ENCODE results near the gene CNOT9. TPM values are rescaled to one million over a fixed set of nuclear protein-coding genes. Genes with fewer than 3 reads are reported as not detected.

CNOT9 gene
- total RNA-seq, 1 experiment from 2014 or later: 65.7 TPM

DNA sequence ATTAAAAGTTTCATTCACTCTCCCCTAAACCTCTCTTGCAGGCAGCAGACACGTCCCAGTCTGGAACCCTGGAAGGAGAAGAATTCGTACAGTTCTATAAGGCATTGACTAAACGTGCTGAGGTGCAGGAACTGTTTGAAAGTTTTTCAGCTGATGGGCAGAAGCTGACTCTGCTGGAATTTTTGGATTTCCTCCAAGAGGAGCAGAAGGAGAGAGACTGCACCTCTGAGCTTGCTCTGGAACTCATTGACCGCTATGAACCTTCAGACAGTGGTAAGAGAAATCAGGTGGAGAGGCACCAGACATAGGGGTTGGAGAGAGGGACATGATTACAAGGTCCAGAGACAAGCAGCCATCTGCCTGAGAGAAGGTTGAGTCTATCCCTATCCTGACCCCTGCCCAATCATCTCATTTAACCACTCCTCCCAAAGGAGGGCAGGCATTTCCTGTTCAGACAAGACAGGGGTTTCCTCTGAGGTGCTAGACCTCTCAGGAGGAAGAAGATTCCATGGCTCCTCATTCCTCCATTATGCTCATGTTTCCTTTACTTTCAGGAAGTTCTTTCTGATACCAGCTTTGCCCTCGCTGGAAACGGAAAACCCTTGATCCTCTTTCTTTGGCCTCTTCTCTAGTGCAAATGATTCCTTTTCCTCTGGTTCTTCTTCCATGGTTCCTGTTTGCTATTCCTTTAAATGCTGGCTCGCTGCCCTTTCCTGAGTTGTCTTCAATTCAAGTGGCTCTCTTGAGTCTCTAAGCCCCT is 54.1 kb downstream of the CNOT9 start:
- ChIA-PET RAD21 (ENCODE audit: low non-redundant PET in 1 of 2, low total read pairs in 2 of 2, uncharacterized antibody in 2 of 2, unreplicated experiment in 2 of 2) (no interaction called here), CTCF (no interaction called here), POLR2A (no interaction called here)
- H3K4me2 ChIP-seq (ENCODE audit: low read length): no peak overlapping the region
- ATAC-seq (peak; percentile 21; the same call in 1 of the 2 replicates), DNase-seq (ENCODE audit: low read depth, low spot score) (no peak)
- H3K79me2 ChIP-seq (ENCODE audit: insufficient read depth, low read length): no peaks in the 10 kb centered on the region
- peaks cover 0 to 4% of the 10 kb centered on the region in 2 experiments; a peak in 2 of 4 replicates for H3K4me1 ChIP-seq (ENCODE audit: control insufficient read depth in 1 of 2, insufficient read depth in 2 of 2, low read length in 2 of 2)
- H3K4me3 ChIP-seq (replicated peaks in 1 of 2; ENCODE audit: low read depth in 1 of 2, low read length in 2 of 2): no peak overlapping the region
- H3K36me3 ChIP-seq (ENCODE audit: control insufficient read depth in 1 of 2, insufficient read depth in 2 of 2, low read length in 2 of 2): no peaks in the 10 kb centered on the region
- no peak overlapping the region for H3K9ac ChIP-seq (ENCODE audit: low read length)
- TF ChIP-seq YY1 (IDR thresholded peaks at IDR 0.05; ENCODE audit: extremely low read depth, insufficient replicate concordance, low read depth, low read length): no peak
- no peak for TF ChIP-seq SRF (IDR thresholded peaks at IDR 0.05; ENCODE audit: low read depth)
- no peak for TF ChIP-seq ZNF274 (IDR thresholded peaks at IDR 0.05; ENCODE audit: low read depth, low read length)
- no peak for TF ChIP-seq RAD21 (IDR thresholded peaks at IDR 0.05; ENCODE audit: low read depth)
- TF ChIP-seq, protein P1, sequence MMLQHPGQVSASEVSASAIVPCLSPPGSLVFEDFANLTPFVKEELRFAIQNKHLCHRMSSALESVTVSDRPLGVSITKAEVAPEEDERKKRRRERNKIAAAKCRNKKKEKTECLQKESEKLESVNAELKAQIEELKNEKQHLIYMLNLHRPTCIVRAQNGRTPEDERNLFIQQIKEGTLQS (IDR thresholded peaks at IDR 0.05): no peak
- TF ChIP-seq, protein P2, sequence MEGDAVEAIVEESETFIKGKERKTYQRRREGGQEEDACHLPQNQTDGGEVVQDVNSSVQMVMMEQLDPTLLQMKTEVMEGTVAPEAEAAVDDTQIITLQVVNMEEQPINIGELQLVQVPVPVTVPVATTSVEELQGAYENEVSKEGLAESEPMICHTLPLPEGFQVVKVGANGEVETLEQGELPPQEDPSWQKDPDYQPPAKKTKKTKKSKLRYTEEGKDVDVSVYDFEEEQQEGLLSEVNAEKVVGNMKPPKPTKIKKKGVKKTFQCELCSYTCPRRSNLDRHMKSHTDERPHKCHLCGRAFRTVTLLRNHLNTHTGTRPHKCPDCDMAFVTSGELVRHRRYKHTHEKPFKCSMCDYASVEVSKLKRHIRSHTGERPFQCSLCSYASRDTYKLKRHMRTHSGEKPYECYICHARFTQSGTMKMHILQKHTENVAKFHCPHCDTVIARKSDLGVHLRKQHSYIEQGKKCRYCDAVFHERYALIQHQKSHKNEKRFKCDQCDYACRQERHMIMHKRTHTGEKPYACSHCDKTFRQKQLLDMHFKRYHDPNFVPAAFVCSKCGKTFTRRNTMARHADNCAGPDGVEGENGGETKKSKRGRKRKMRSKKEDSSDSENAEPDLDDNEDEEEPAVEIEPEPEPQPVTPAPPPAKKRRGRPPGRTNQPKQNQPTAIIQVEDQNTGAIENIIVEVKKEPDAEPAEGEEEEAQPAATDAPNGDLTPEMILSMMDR (IDR thresholded peaks at IDR 0.05 in 2 of 3, conservative IDR thresholded peaks at IDR 0.05 in 1 of 3; ENCODE audit: borderline replicate concordance in 1 of 3, insufficient read depth in 1 of 3, low read depth in 2 of 3, low read length in 2 of 3): no peak
- H3K27me3 ChIP-seq (ENCODE audit: insufficient read depth, low read length): no peaks in the 10 kb centered on the region
- BruUV-seq (replicated peaks): no TSS peak
- intact Hi-C loops (cut with micrococcal nuclease): no loop called here
- H3K9me2 ChIP-seq (ENCODE audit: insufficient read depth): no peaks in the 10 kb centered on the region
- no peak overlapping the region for H2AFZ ChIP-seq (ENCODE audit: low read depth, low read length, poor library complexity, severe bottlenecking)
- H4K20me1 ChIP-seq (ENCODE audit: insufficient read depth): no peaks in the 10 kb centered on the region
- H3K9me3 ChIP-seq (ENCODE audit: control insufficient read depth in 1 of 2, insufficient read depth in 1 of 2, low read depth in 1 of 2, low read length in 2 of 2): no peaks in the 10 kb centered on the region
- H3K27ac ChIP-seq (ENCODE audit: low read depth, low read length): no peak overlapping the region

DNA sequence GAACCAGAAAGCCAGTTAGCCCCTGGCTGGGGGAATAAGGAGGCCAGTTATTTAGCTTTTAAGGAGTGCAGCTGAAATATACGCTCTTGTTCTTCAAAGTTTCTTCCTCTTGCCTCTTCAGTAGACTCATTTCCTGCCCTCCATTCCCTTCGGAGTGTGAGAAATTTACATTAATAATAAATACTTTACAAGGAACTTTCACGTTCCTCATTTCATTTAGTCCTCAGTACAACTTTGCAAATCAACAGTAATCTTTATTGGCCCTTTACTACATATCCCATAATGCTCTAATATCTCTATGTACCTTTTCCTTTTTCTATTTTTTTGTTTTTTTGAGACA is 54.7 kb downstream of the CNOT9 start:
- CTCF ChIA-PET: no interaction called here

More for the DNA sequence above, 54.7 kb downstream of the CNOT9 start:
- TF ChIP-seq JUND (IDR thresholded peaks at IDR 0.05) (no peak), ELF1 (IDR thresholded peaks at IDR 0.05; ENCODE audit: borderline replicate concordance, low read depth) (no peak), ZFX (IDR thresholded peaks at IDR 0.05) (no peak), SRF (IDR thresholded peaks at IDR 0.05; ENCODE audit: low read depth) (no peak), CEBPB (IDR thresholded peaks at IDR 0.05; ENCODE audit: low read depth) (no peak), EGR1 (IDR thresholded peaks at IDR 0.05; ENCODE audit: low read depth) (no peak)
- TF ChIP-seq, protein P3, sequence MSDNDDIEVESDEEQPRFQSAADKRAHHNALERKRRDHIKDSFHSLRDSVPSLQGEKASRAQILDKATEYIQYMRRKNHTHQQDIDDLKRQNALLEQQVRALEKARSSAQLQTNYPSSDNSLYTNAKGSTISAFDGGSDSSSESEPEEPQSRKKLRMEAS (IDR thresholded peaks at IDR 0.05): no peak
- RAD21 ChIA-PET (ENCODE audit: low non-redundant PET in 1 of 2, low total read pairs in 2 of 2, uncharacterized antibody in 2 of 2, unreplicated experiment in 2 of 2): no interaction called here
- no TSS peak for BruUV-seq (replicated peaks)
- Histone ChIP-seq H2AFZ (ENCODE audit: low read depth, low read length, poor library complexity, severe bottlenecking) (no peak overlapping the region), H3K9ac (ENCODE audit: low read length) (no peak overlapping the region), H3K79me2 (ENCODE audit: insufficient read depth, low read length) (no peaks in the 10 kb centered on the region), H3K9me2 (ENCODE audit: insufficient read depth) (no peaks in the 10 kb centered on the region), H3K4me2 (ENCODE audit: low read length) (no peak overlapping the region), H4K20me1 (ENCODE audit: insufficient read depth) (no peaks in the 10 kb centered on the region), H3K36me3 (ENCODE audit: control insufficient read depth in 1 of 2, insufficient read depth in 2 of 2, low read length in 2 of 2) (no peaks in the 10 kb centered on the region), H3K9me3 (ENCODE audit: control insufficient read depth in 1 of 2, insufficient read depth in 1 of 2, low read depth in 1 of 2, low read length in 2 of 2) (no peaks in the 10 kb centered on the region), H3K27me3 (ENCODE audit: insufficient read depth, low read length) (no peaks in the 10 kb centered on the region), H3K27ac (ENCODE audit: low read depth, low read length) (no peak overlapping the region), H3K4me3 (replicated peaks in 1 of 2; ENCODE audit: low read depth in 1 of 2, low read length in 2 of 2) (no peak overlapping the region), H3K4me1 (ENCODE audit: control insufficient read depth in 1 of 2, insufficient read depth in 2 of 2, low read length in 2 of 2) (peaks cover 0 to 4% of the 10 kb centered on the region in 2 experiments; a peak in 2 of 4 replicates)
- POLR2A ChIA-PET: no interaction called here
- DNase-seq (ENCODE audit: low read depth, low spot score) (no peak), ATAC-seq (no peak)
- intact Hi-C loops (cut with micrococcal nuclease): no loop called here
